Neural crest cell (in vitro differentiated cells): ENCODE measurements around the gene TMEM151B. TPM values are rescaled to one million over a fixed set of nuclear protein-coding genes. Genes with fewer than 3 reads are reported as not detected.
A peak's percentile ranks its signal among the peaks of the same experiment; 100 is the strongest.

ENCODE experiments used
- DNase-seq: peaks from one replicate; pipeline ENCODE4 v3.0.0; 2021; ENCODE audit warnings: low read depth, mixed read lengths, low spot score
- H3K27ac Mint-ChIP-seq: one replicate; pipeline ENCODE4 v1.8.0; 2021; ENCODE audit warnings: mild to moderate bottlenecking, mixed read lengths; ENCODE audit not compliant: unreplicated experiment
- H3K27me3 Mint-ChIP-seq: 2 replicates; pipeline ENCODE4 v1.8.0; 2021; ENCODE audit warnings: low read depth, mild to moderate bottlenecking, mixed read lengths
- H3K36me3 Mint-ChIP-seq: 2 replicates; pipeline ENCODE4 v1.8.0; 2021; ENCODE audit warnings: low read depth, mild to moderate bottlenecking, mixed read lengths
- H3K4me1 Mint-ChIP-seq: 2 replicates; pipeline ENCODE4 v1.8.0; 2021; ENCODE audit warnings: mixed read lengths
- H3K4me3 Mint-ChIP-seq: one replicate; pipeline ENCODE4 v1.8.0; 2021; ENCODE audit warnings: mild to moderate bottlenecking, mixed read lengths
- H3K9me3 Mint-ChIP-seq: 2 replicates; pipeline ENCODE4 v1.8.0; 2021; ENCODE audit warnings: mixed read lengths
- CTCF ChIP-seq: fragments of 200-600 bp; sonication (generic); conservative IDR thresholded peaks from 2 replicates; pipeline ENCODE4 v1.5.0; 2021; ENCODE audit warnings: antibody characterized with exemption, mild to moderate bottlenecking
- total RNA-seq: library from RNA; stranded (reverse); gene quantifications from 2 replicates; pipeline ENCODE4 v1.2.1, GENCODE V29; 2021

Gene TMEM151B
- total RNA-seq, 1 donor from 2014 or later = 21.2 TPM

- H3K4me1 Mint-ChIP-seq = peaks cover 6% of the 10 kb centered on the region
- H3K27me3 Mint-ChIP-seq = peaks cover 31% of the 10 kb centered on the region
- H3K4me3 Mint-ChIP-seq = no peak overlapping the region
- no peak for TF ChIP-seq CTCF
- peak overlapping the region; percentile 62 for H3K27ac Mint-ChIP-seq
- H3K36me3 Mint-ChIP-seq = peaks cover 4% of the 10 kb centered on the region
- H3K9me3 Mint-ChIP-seq = no peaks in the 10 kb centered on the region
- DNase-seq = no peak
Observed at GRCh38 chr6:44278774-44279697, 8.8 kb downstream of the TMEM151B start.

- Mint-ChIP-seq H3K36me3 (no peaks in the 10 kb centered on the region), H3K4me1 (no peaks in the 10 kb centered on the region), H3K4me3 (no peak overlapping the region), H3K27me3 (peaks cover 71% of the 10 kb centered on the region), H3K9me3 (no peaks in the 10 kb centered on the region), H3K27ac (no peak overlapping the region)
- no peak for DNase-seq
- TF ChIP-seq CTCF = no peak
Observed at GRCh38 chr6:44284121-44284520, 13.9 kb downstream of the TMEM151B start.

- Mint-ChIP-seq H3K27me3 (peaks cover 73% of the 10 kb centered on the region), H3K4me3 (no peak overlapping the region), H3K27ac (no peak overlapping the region), H3K4me1 (no peaks in the 10 kb centered on the region), H3K9me3 (no peaks in the 10 kb centered on the region), H3K36me3 (no peaks in the 10 kb centered on the region)
- no peak for DNase-seq
- TF ChIP-seq CTCF = no peak
Observed at GRCh38 chr6:44284867-44285266, 14.6 kb downstream of the TMEM151B start.

GRCh38 chr6:44285552-44286284 is 15.5 kb downstream of the TMEM151B start:
- Mint-ChIP-seq H3K36me3 (no peaks in the 10 kb centered on the region), H3K27me3 (peaks cover 74% of the 10 kb centered on the region), H3K4me1 (no peaks in the 10 kb centered on the region), H3K9me3 (no peaks in the 10 kb centered on the region), H3K27ac (no peak overlapping the region), H3K4me3 (no peak overlapping the region)
- DNase-seq = no peak
- TF ChIP-seq CTCF = no peak

GRCh38 chr6:44286285-44286565 is 16.0 kb downstream of the TMEM151B start:
- Mint-ChIP-seq H3K4me3 (no peak overlapping the region), H3K9me3 (no peaks in the 10 kb centered on the region), H3K27me3 (peaks cover 75% of the 10 kb centered on the region), H3K36me3 (no peaks in the 10 kb centered on the region), H3K4me1 (no peaks in the 10 kb centered on the region), H3K27ac (no peak overlapping the region)
- no peak for DNase-seq
- no peak for TF ChIP-seq CTCF
